ENCODE results near the gene ARSB. TPM values are rescaled to one million over a fixed set of nuclear protein-coding genes. Genes with fewer than 3 reads are reported as not detected.

Gene ARSB
- total RNA-seq, 2 experiments from 2014 or later = 9.2 TPM

GRCh38 chr5:78811866-78812265, 173.2 kb downstream of the ARSB start:
- ChIA-PET CTCF (ENCODE audit: unreplicated experiment) (no interaction called here), POLR2A (no interaction called here)
- Histone ChIP-seq H3K4me1 (ENCODE audit: insufficient read depth, low read length, poor library complexity, severe bottlenecking) (peaks cover 7% of the 10 kb centered on the region), H2AFZ (ENCODE audit: low read length) (no peak overlapping the region), H4K20me1 (ENCODE audit: insufficient read depth, low read length) (no peaks in the 10 kb centered on the region), H3K27ac (ENCODE audit: low read depth, low read length, poor library complexity, severe bottlenecking) (no peak overlapping the region), H3K36me3 (ENCODE audit: insufficient read depth, low read length) (no peaks in the 10 kb centered on the region), H3K9me2 (ENCODE audit: insufficient read depth, low read length) (no peaks in the 10 kb centered on the region), H3K9me3 (ENCODE audit: low read length) (no peaks in the 10 kb centered on the region), H3K4me2 (ENCODE audit: low read length) (no peak overlapping the region), H3K4me3 (ENCODE audit: low read depth, low read length, poor library complexity, severe bottlenecking) (no peak overlapping the region), H3K79me2 (ENCODE audit: insufficient read depth, low read depth, low read length) (no peaks in the 10 kb centered on the region)
- TF ChIP-seq EZH2phosphoT487 (IDR thresholded peaks at IDR 0.05; ENCODE audit: borderline replicate concordance, low read depth, low read length) (no peak), CTCF (conservative IDR thresholded peaks at IDR 0.05; ENCODE audit: low read length) (no peak)
- DNase-seq (ENCODE audit: low spot score) = no peak
- BruUV-seq (replicated peaks) = no TSS peak
- intact Hi-C loops (cut with micrococcal nuclease; ENCODE audit: unreplicated experiment) = no loop called here

GRCh38 chr5:78811121-78811817, 173.8 kb downstream of the ARSB start:
- H3K27ac ChIP-seq (ENCODE audit: low read depth, low read length, poor library complexity, severe bottlenecking) = no peak overlapping the region
- BruUV-seq (replicated peaks) = no TSS peak
- POLR2A ChIA-PET = no interaction called here
- intact Hi-C loops (cut with micrococcal nuclease; ENCODE audit: unreplicated experiment) = no loop called here
- no peaks in the 10 kb centered on the region for H3K9me2 ChIP-seq (ENCODE audit: insufficient read depth, low read length)
- no peak overlapping the region for H3K4me2 ChIP-seq (ENCODE audit: low read length)
- H3K4me3 ChIP-seq (ENCODE audit: low read depth, low read length, poor library complexity, severe bottlenecking) = no peak overlapping the region
- H3K79me2 ChIP-seq (ENCODE audit: insufficient read depth, low read depth, low read length) = no peaks in the 10 kb centered on the region
- no peaks in the 10 kb centered on the region for H3K36me3 ChIP-seq (ENCODE audit: insufficient read depth, low read length)
- no peaks in the 10 kb centered on the region for H4K20me1 ChIP-seq (ENCODE audit: insufficient read depth, low read length)
- no peak for DNase-seq (ENCODE audit: low spot score)
- CTCF ChIA-PET (ENCODE audit: unreplicated experiment) = no interaction called here
- no peaks in the 10 kb centered on the region for H3K9me3 ChIP-seq (ENCODE audit: low read length)
- H3K4me1 ChIP-seq (ENCODE audit: insufficient read depth, low read length, poor library complexity, severe bottlenecking) = peaks cover 7% of the 10 kb centered on the region
- H2AFZ ChIP-seq (ENCODE audit: low read length) = no peak overlapping the region
- TF ChIP-seq EZH2phosphoT487 (IDR thresholded peaks at IDR 0.05; ENCODE audit: borderline replicate concordance, low read depth, low read length) (no peak), CTCF (conservative IDR thresholded peaks at IDR 0.05; ENCODE audit: low read length) (no peak)

GRCh38 chr5:78810098-78810920, 174.8 kb downstream of the ARSB start:
- peaks cover 7% of the 10 kb centered on the region for H3K4me1 ChIP-seq (ENCODE audit: insufficient read depth, low read length, poor library complexity, severe bottlenecking)
- H3K9me2 ChIP-seq (ENCODE audit: insufficient read depth, low read length) = no peaks in the 10 kb centered on the region
- H3K27ac ChIP-seq (ENCODE audit: low read depth, low read length, poor library complexity, severe bottlenecking) = no peak overlapping the region
- TF ChIP-seq EZH2phosphoT487 (IDR thresholded peaks at IDR 0.05; ENCODE audit: borderline replicate concordance, low read depth, low read length) = no peak
- no peak for TF ChIP-seq CTCF (conservative IDR thresholded peaks at IDR 0.05; ENCODE audit: low read length)
- intact Hi-C loops (cut with micrococcal nuclease; ENCODE audit: unreplicated experiment) = no loop called here
- no TSS peak for BruUV-seq (replicated peaks)
- H4K20me1 ChIP-seq (ENCODE audit: insufficient read depth, low read length) = no peaks in the 10 kb centered on the region
- H3K9me3 ChIP-seq (ENCODE audit: low read length) = no peaks in the 10 kb centered on the region
- no peak overlapping the region for H2AFZ ChIP-seq (ENCODE audit: low read length)
- DNase-seq (ENCODE audit: low spot score) = no peak
- H3K79me2 ChIP-seq (ENCODE audit: insufficient read depth, low read depth, low read length) = no peaks in the 10 kb centered on the region
- CTCF ChIA-PET (ENCODE audit: unreplicated experiment) = no interaction called here
- no peaks in the 10 kb centered on the region for H3K36me3 ChIP-seq (ENCODE audit: insufficient read depth, low read length)
- no peak overlapping the region for H3K4me3 ChIP-seq (ENCODE audit: low read depth, low read length, poor library complexity, severe bottlenecking)
- POLR2A ChIA-PET = interaction anchor here (0.7 to 1.5 kb wide), 4 partner anchors 13 to 120 kb away, joined by 3 to 6 read pairs (median 4); no protein-coding TSS in a partner anchor
- H3K4me2 ChIP-seq (ENCODE audit: low read length) = no peak overlapping the region

All from OCI-LY7 (cell line).